HCT116 (cell line): ENCODE results near the gene ETHE1. TPM values are rescaled to one million over a fixed set of nuclear protein-coding genes. Genes with fewer than 3 reads are reported as not detected.

Source experiments
- ATAC-seq: fragments of 200-7000 bp; cut with Tn5 transposase; 2 replicates; pipeline ENCODE4 v1.9.1; 2020; ENCODE audit warnings: mild to moderate bottlenecking, moderate library complexity
- BruUV-seq: library from RNA; stranded (reverse); fragments of 400-500 nt; replicated peaks from 2 replicates; lab custom pipeline; 2021; lab: Mats Ljungman, UMichigan
- CTCF ChIA-PET: fragments of 300-600 bp; sonication (Branson Sonifier 250); formaldehyde crosslinking; loops from one replicate; lab custom pipeline; 2021; ENCODE audit warnings: antibody characterized with exemption; lab: Charles Lee
- POLR2A ChIA-PET: fragments of 300-600, 350-600 bp; sonication (Branson Sonifier 250); formaldehyde crosslinking; loops from one replicate; lab custom pipeline; 2021; ENCODE audit warnings: antibody characterized with exemption; lab: Charles Lee
- RAD21 ChIA-PET, 2 experiments: fragments of 300-600 bp; sonication (Branson Sonifier 250); formaldehyde crosslinking; loops; one replicate each; lab custom pipeline; 2023; ENCODE audit warnings: low total read pairs in 2 of 2; ENCODE audit not compliant: uncharacterized antibody in 2 of 2, unreplicated experiment in 2 of 2, low non-redundant PET in 1 of 2; lab: Charles Lee
- DNase-seq: peaks from one replicate; pipeline ENCODE4 v3.0.0-alpha.2; 2010; ENCODE audit warnings: low read depth, low spot score
- H2AFZ ChIP-seq: fragments of 200-600 bp; shearing (Covaris generic), sonication (generic); 2 replicates; pipeline ENCODE4 v1.6.1; 2017; ENCODE audit warnings: low read depth, mixed run types, mixed read lengths, antibody characterized with exemption, low read length; ENCODE audit not compliant: poor library complexity, severe bottlenecking
- H3K27ac ChIP-seq: 2 replicates; pipeline ENCODE4 v1.5.1; 2012; ENCODE audit warnings: low read depth, low read length
- H3K27me3 ChIP-seq: fragments of 200-600 bp; sonication (generic); 2 replicates; pipeline ENCODE4 v1.6.1; 2016; ENCODE audit warnings: mixed run types, low read length, mixed read lengths; ENCODE audit not compliant: insufficient read depth
- H3K36me3 ChIP-seq, 2 experiments: fragments of 200-500 bp in 1 of 2; fragments of 200-600 bp in 1 of 2; sonication (Bioruptor generic) in 1 of 2; sonication (generic) in 1 of 2; 2 replicates each; pipeline versions ENCODE4 v1.5.1 to v1.6.1; 2014 to 2016; ENCODE audit warnings: low read length in 2 of 2, inconsistent platforms in 1 of 2, mixed read lengths in 1 of 2, mixed run types in 1 of 2; ENCODE audit not compliant: insufficient read depth in 2 of 2, control insufficient read depth in 1 of 2
- H3K4me1 ChIP-seq, 2 experiments: fragments of 200-600 bp in 1 of 2; sonication (generic) in 1 of 2; 2 replicates each; pipeline versions ENCODE4 v1.5.1 to v1.6.1; 2012 to 2017; ENCODE audit warnings: low read length in 2 of 2, inconsistent platforms in 1 of 2, mild to moderate bottlenecking in 1 of 2, mixed read lengths in 1 of 2, mixed run types in 1 of 2, moderate library complexity in 1 of 2; ENCODE audit not compliant: insufficient read depth in 2 of 2, control insufficient read depth in 1 of 2
- H3K4me2 ChIP-seq: fragments of 200-600 bp; sonication (generic); 2 replicates; pipeline ENCODE4 v1.6.1; 2017; ENCODE audit warnings: mixed run types, low read length, mixed read lengths
- H3K4me3 ChIP-seq, 2 experiments: fragments of 200-600 bp in 1 of 2; sonication (generic) in 1 of 2; replicated peaks in 1 of 2; 2 replicates each; pipeline ENCODE4 v1.5.1; 2011 to 2016; ENCODE audit warnings: low read length in 2 of 2, control low read depth in 1 of 2, low read depth in 1 of 2, mild to moderate bottlenecking in 1 of 2, mixed read lengths in 1 of 2, mixed run types in 1 of 2
- H3K79me2 ChIP-seq: fragments of 200-600 bp; sonication (generic); 2 replicates; pipeline ENCODE4 v1.6.1; 2017; ENCODE audit warnings: mild to moderate bottlenecking, mixed run types, low read length, moderate library complexity, mixed read lengths; ENCODE audit not compliant: insufficient read depth
- H3K9ac ChIP-seq: fragments of 200-600 bp; sonication (generic); 2 replicates; pipeline ENCODE4 v1.6.1; 2016; ENCODE audit warnings: low read length, mixed read lengths
- H3K9me2 ChIP-seq: fragments of 200-600 bp; sonication (generic), shearing (Covaris generic); 2 replicates; pipeline ENCODE4 v1.6.1; 2017; ENCODE audit warnings: mixed run types, mild to moderate bottlenecking, moderate library complexity; ENCODE audit not compliant: insufficient read depth
- H3K9me3 ChIP-seq, 2 experiments: fragments of 200-500 bp in 1 of 2; fragments of 200-600 bp in 1 of 2; sonication (Bioruptor generic) in 1 of 2; sonication (generic) in 1 of 2; 2 replicates each; pipeline ENCODE4 v1.6.1; 2014 to 2017; ENCODE audit warnings: low read length in 2 of 2, mixed read lengths in 2 of 2, inconsistent platforms in 1 of 2, low read depth in 1 of 2, mild to moderate bottlenecking in 1 of 2, mixed run types in 1 of 2, moderate library complexity in 1 of 2; ENCODE audit not compliant: control insufficient read depth in 1 of 2, insufficient read depth in 1 of 2
- H4K20me1 ChIP-seq: fragments of 200-600 bp; sonication (generic), shearing (Covaris generic); 2 replicates; pipeline ENCODE4 v1.6.1; 2017; ENCODE audit warnings: mixed run types, mild to moderate bottlenecking, moderate library complexity; ENCODE audit not compliant: insufficient read depth
- ATF3 ChIP-seq: IDR thresholded peaks from 2 replicates; pipeline ENCODE4 v1.6.1; 2012
- CEBPB ChIP-seq: IDR thresholded peaks from 2 replicates; pipeline ENCODE4 v1.6.1; 2012; ENCODE audit warnings: low read depth
- ELF1 ChIP-seq: IDR thresholded peaks from 2 replicates; pipeline ENCODE4 v1.6.1; 2012; ENCODE audit warnings: low read depth, borderline replicate concordance
- POLR2A ChIP-seq: IDR thresholded peaks from 2 replicates; pipeline ENCODE4 v1.7.0; 2011; ENCODE audit warnings: borderline replicate concordance; ENCODE audit not compliant: insufficient read depth, insufficient read length; ENCODE audit errors: extremely low read depth
- POLR2AphosphoS5 ChIP-seq: IDR thresholded peaks from 2 replicates; pipeline ENCODE4 v1.6.1; 2011; ENCODE audit warnings: mild to moderate bottlenecking, low read depth, low read length, moderate library complexity
- RAD21 ChIP-seq: IDR thresholded peaks from 2 replicates; pipeline ENCODE4 v1.6.1; 2012; ENCODE audit warnings: low read depth, mild to moderate bottlenecking
- SIN3A ChIP-seq: IDR thresholded peaks from 2 replicates; pipeline ENCODE4 v1.6.1; 2012; ENCODE audit warnings: low read depth
- SP1 ChIP-seq: IDR thresholded peaks from 2 replicates; pipeline ENCODE4 v1.6.1; 2012; ENCODE audit warnings: low read depth
- YY1 ChIP-seq: IDR thresholded peaks from 2 replicates; pipeline ENCODE4 v1.6.1; 2011; ENCODE audit warnings: low read length, low read depth, moderate library complexity, mild to moderate bottlenecking; ENCODE audit not compliant: insufficient replicate concordance; ENCODE audit errors: extremely low read depth
- ZNF274 ChIP-seq: fragments of 200-500 bp; sonication (Bioruptor generic); IDR thresholded peaks from 2 replicates; pipeline ENCODE4 v1.6.1; 2014; ENCODE audit warnings: mild to moderate bottlenecking, low read depth, low read length, inconsistent platforms
- intact Hi-C: fragments of 100-400 bp; cut with micrococcal nuclease; formaldehyde crosslinking; loops from 2 replicates; pipeline ENCODE4 v1.10.0; 2022
- total RNA-seq: library from RNA; stranded (reverse); gene quantifications from one replicate; pipeline ENCODE4 v1.2.1, GENCODE V29; 2021; ENCODE audit not compliant: unreplicated experiment

Gene ETHE1
- total RNA-seq, 1 experiment from 2014 or later, result 64.3 TPM

DNA sequence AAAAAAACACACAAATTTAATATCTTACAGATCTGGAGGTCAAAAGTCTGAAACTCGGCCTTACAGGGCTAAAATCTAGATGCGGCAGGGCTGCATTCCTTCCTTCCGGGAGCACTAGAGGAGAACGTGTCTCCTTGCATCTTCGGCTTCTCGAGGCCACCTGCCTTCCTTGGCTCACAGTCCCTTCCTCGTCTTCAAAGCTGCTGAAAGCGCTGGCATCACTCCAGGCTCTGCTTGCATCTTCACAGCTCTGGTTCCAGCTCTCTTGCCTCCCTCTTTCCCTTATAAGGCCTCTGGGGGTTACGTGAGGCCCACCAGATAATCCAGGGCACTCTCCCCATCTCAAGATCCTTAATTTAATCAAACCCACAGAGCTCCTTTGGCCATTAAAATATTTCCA, 37.8 kb upstream of the ETHE1 start:
- no TSS peak for BruUV-seq
- H3K9me2 ChIP-seq, result no peaks in the 10 kb centered on the region
- H3K36me3 ChIP-seq, result no peaks in the 10 kb centered on the region; a peak in 1 of 4 replicates
- H3K4me3 ChIP-seq, result no peak overlapping the region
- H3K79me2 ChIP-seq, result no peaks in the 10 kb centered on the region
- H3K9ac ChIP-seq, result no peak overlapping the region
- no peak overlapping the region for H3K27ac ChIP-seq
- H3K27me3 ChIP-seq, result no peaks in the 10 kb centered on the region
- no peak for ATAC-seq
- RAD21 ChIA-PET, result no interaction called here
- H3K4me2 ChIP-seq, result no peak overlapping the region
- H3K9me3 ChIP-seq, result no peaks in the 10 kb centered on the region
- TF ChIP-seq ZNF274 (no peak), SP1 (no peak)
- TF ChIP-seq, all 23 proteins: peak for 0
- no peak overlapping the region for H2AFZ ChIP-seq
- peaks cover 0 to 24% of the 10 kb centered on the region in 2 experiments; a peak in 2 of 4 replicates for H3K4me1 ChIP-seq
- CTCF ChIA-PET, result interaction anchor here (1.0 kb wide), 1 partner anchor 9 kb away, joined by 8 read pairs; no protein-coding TSS in a partner anchor
- intact Hi-C loops, result no loop called here
- no peaks in the 10 kb centered on the region for H4K20me1 ChIP-seq
- no peak for DNase-seq
- POLR2A ChIA-PET, result no interaction called here

- Histone ChIP-seq H3K4me3 (no peak overlapping the region), H3K36me3 (no peaks in the 10 kb centered on the region; a peak in 1 of 4 replicates), H3K27ac (no peak overlapping the region), H4K20me1 (no peaks in the 10 kb centered on the region), H3K9me2 (no peaks in the 10 kb centered on the region), H3K9me3 (no peaks in the 10 kb centered on the region)
- ATAC-seq (no peak), DNase-seq (no peak)
- BruUV-seq, result no TSS peak
- TF ChIP-seq ATF3 (no peak), POLR2A (no peak), YY1 (no peak), POLR2AphosphoS5 (no peak), ELF1 (no peak), SIN3A (no peak), CEBPB (no peak), RAD21 (no peak)
- TF ChIP-seq, all 23 proteins: peak for 0
- H2AFZ ChIP-seq, result no peak overlapping the region
- H3K4me1 ChIP-seq, result peaks cover 0 to 24% of the 10 kb centered on the region in 2 experiments; a peak in 2 of 4 replicates
- intact Hi-C loops, result no loop called here
- ChIA-PET CTCF (no interaction called here), POLR2A (no interaction called here), RAD21 (no interaction called here)
- H3K79me2 ChIP-seq, result no peaks in the 10 kb centered on the region
- H3K27me3 ChIP-seq, result no peaks in the 10 kb centered on the region
- no peak overlapping the region for H3K4me2 ChIP-seq
- no peak overlapping the region for H3K9ac ChIP-seq
Observed at GRCh38 chr19:43563816-43564457, 36.9 kb upstream of the ETHE1 start.
